Neural cell (in vitro differentiated cells): ENCODE measurements around the gene B3GALT4. TPM values are rescaled to one million over a fixed set of nuclear protein-coding genes. Genes with fewer than 3 reads are reported as not detected.

Experiments used
- H2AFZ ChIP-seq: fragments of 200-600, 300-800 bp; sonication (generic), shearing (Covaris generic); 2 replicates; pipeline ENCODE4 v1.6.0; 2014; ENCODE audit warnings: low read depth, mild to moderate bottlenecking, antibody characterized with exemption, low read length, moderate library complexity
- H3F3A ChIP-seq: fragments of 200-600 bp; shearing (Covaris generic); 2 replicates; pipeline ENCODE4 v1.6.1; 2016; ENCODE audit warnings: mild to moderate bottlenecking, moderate library complexity, mixed read lengths, antibody characterized with exemption, low read length; ENCODE audit not compliant: insufficient read depth, poor library complexity, severe bottlenecking
- H3K27ac ChIP-seq: fragments of 200-600, 300-800 bp; sonication (generic), shearing (Covaris generic); 2 replicates; pipeline ENCODE4 v1.5.1; 2014; ENCODE audit warnings: mild to moderate bottlenecking, low read length, moderate library complexity
- H3K27me3 ChIP-seq: fragments of 300-800, 200-600 bp; sonication (generic), shearing (Covaris generic); 2 replicates; pipeline ENCODE4 v1.6.0; 2014; ENCODE audit warnings: mild to moderate bottlenecking, low read depth, low read length, moderate library complexity; ENCODE audit not compliant: insufficient read depth
- H3K36me3 ChIP-seq: fragments of 300-800, 200-600 bp; sonication (generic), shearing (Covaris generic); 2 replicates; pipeline ENCODE4 v1.5.1; 2014; ENCODE audit warnings: mild to moderate bottlenecking, antibody characterized with exemption, low read length, moderate library complexity; ENCODE audit not compliant: insufficient read depth
- H3K4me2 ChIP-seq: fragments of 300-800, 200-600 bp; sonication (generic), shearing (Covaris generic); 2 replicates; pipeline ENCODE4 v1.6.0; 2014; ENCODE audit warnings: mild to moderate bottlenecking, low read length
- H3K4me3 ChIP-seq: fragments of 300-800, 200-600 bp; sonication (generic), shearing (Covaris generic); 2 replicates; pipeline ENCODE4 v1.5.1; 2014; ENCODE audit warnings: mild to moderate bottlenecking, low read length, moderate library complexity
- H3K79me2 ChIP-seq: fragments of 200-600 bp; shearing (Covaris generic); replicated peaks from 2 replicates; pipeline ENCODE4 v1.6.0; 2014; ENCODE audit warnings: mild to moderate bottlenecking, low read length, moderate library complexity; ENCODE audit not compliant: insufficient read depth
- H3K9ac ChIP-seq: fragments of 300-800, 200-600 bp; sonication (generic), shearing (Covaris generic); 2 replicates; pipeline ENCODE4 v1.6.1; 2016; ENCODE audit warnings: mild to moderate bottlenecking, low read length, mixed read lengths
- H3K9me2 ChIP-seq: fragments of 200-600 bp; shearing (Covaris generic); 2 replicates; pipeline ENCODE4 v1.6.1; 2016; ENCODE audit warnings: mild to moderate bottlenecking, low read length, mixed read lengths; ENCODE audit not compliant: insufficient read depth
- H3K9me3 ChIP-seq: fragments of 200-600, 300-800 bp; sonication (generic), shearing (Covaris generic); 2 replicates; pipeline ENCODE4 v1.6.1; 2016; ENCODE audit warnings: mild to moderate bottlenecking, mixed run types, low read length, moderate library complexity, mixed read lengths
- H4K20me1 ChIP-seq: fragments of 200-600 bp; shearing (Covaris generic); 2 replicates; pipeline ENCODE4 v1.6.1; 2016; ENCODE audit warnings: mild to moderate bottlenecking, mixed run types; ENCODE audit not compliant: insufficient read depth
- CTCF ChIP-seq: fragments of 450-650 bp; IDR thresholded peaks from 2 replicates; pipeline ENCODE4 v1.5.1; 2014; ENCODE audit warnings: antibody characterized with exemption, mild to moderate bottlenecking, moderate library complexity; ENCODE audit not compliant: poor library complexity, severe bottlenecking
- EP300 ChIP-seq: fragments of 450-650 bp; conservative IDR thresholded peaks from 2 replicates; pipeline ENCODE4 v1.6.1; 2014; ENCODE audit warnings: antibody characterized with exemption, mild to moderate bottlenecking, moderate library complexity; ENCODE audit not compliant: poor library complexity, severe bottlenecking
- EZH2 ChIP-seq: fragments of 200-600, 300-800 bp; shearing (Covaris generic), sonication (generic); IDR thresholded peaks from 2 replicates; pipeline ENCODE4 v1.6.1; 2014; ENCODE audit warnings: antibody characterized with exemption, low read length, borderline replicate concordance, mild to moderate bottlenecking; ENCODE audit not compliant: insufficient read depth, poor library complexity, severe bottlenecking
- MXI1 ChIP-seq: fragments of 450-650 bp; conservative IDR thresholded peaks from 2 replicates; pipeline ENCODE4 v1.6.1; 2014; ENCODE audit warnings: antibody characterized with exemption, mild to moderate bottlenecking; ENCODE audit not compliant: poor library complexity, severe bottlenecking
- POLR2AphosphoS5 ChIP-seq: IDR thresholded peaks from 2 replicates; pipeline ENCODE4 v1.6.1; 2012
- RAD21 ChIP-seq: fragments of 450-650 bp; conservative IDR thresholded peaks from 2 replicates; pipeline ENCODE4 v1.6.1; 2014; ENCODE audit warnings: antibody characterized with exemption, mild to moderate bottlenecking, moderate library complexity
- SMC3 ChIP-seq: fragments of 450-650 bp; conservative IDR thresholded peaks from 2 replicates; pipeline ENCODE4 v1.6.1; 2014; ENCODE audit warnings: antibody characterized with exemption, mild to moderate bottlenecking, moderate library complexity; ENCODE audit not compliant: poor library complexity
- TAF1 ChIP-seq: IDR thresholded peaks from 2 replicates; pipeline ENCODE4 v1.6.1; 2012; ENCODE audit warnings: low read depth
- polyA plus RNA-seq: library from polyadenylated mRNA; depleted of rRNA; stranded (reverse); fragments of >200 nt; gene quantifications from 2 replicates; pipeline ENCODE4 v1.2.3, GENCODE V29; 2014
- TF ChIP-seq, protein P1 (sequence below): IDR thresholded peaks from 2 replicates; pipeline ENCODE4 v1.6.1; 2012; ENCODE audit warnings: borderline replicate concordance

Gene B3GALT4
- polyA plus RNA-seq, 1 donor from 2014 or later, result 2.5 TPM

- TF ChIP-seq MXI1 (no peak), EZH2 (no peak), TAF1 (no peak), RAD21 (no peak)
Measured at GRCh38 chr6:33235221-33235634, 41.7 kb upstream of the B3GALT4 start (continued).

DNA sequence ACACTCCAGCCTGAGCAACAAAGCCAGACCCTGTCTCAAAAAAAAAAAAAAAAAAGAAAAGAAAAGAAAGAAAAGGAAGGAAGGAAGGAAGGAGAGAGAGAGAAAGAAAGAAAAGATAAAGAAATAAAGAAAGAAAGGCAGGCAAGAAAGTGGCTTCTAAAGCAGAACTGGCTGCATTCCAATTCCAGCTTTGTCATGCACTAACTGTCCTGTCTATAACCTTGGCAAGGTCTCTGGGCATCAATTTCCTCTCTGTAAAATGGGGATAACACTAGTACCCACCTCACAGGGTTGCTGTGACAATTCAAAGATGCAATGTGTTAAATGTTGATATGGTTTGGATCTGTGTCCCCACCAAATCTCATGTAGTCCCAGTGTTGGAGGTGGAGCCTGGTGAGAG is 40.6 kb upstream of the B3GALT4 start:
- Histone ChIP-seq H3K27me3 (no peaks in the 10 kb centered on the region), H3K9me3 (no peaks in the 10 kb centered on the region), H3K36me3 (no peaks in the 10 kb centered on the region), H3K4me3 (no peak overlapping the region), H3K79me2 (no peaks in the 10 kb centered on the region), H4K20me1 (no peaks in the 10 kb centered on the region), H3K4me2 (no peak overlapping the region), H3K9ac (no peak overlapping the region), H3K27ac (no peak overlapping the region), H3F3A (no peaks in the 10 kb centered on the region), H3K9me2 (no peaks in the 10 kb centered on the region), H2AFZ (no peak overlapping the region)
- no peak for TF ChIP-seq EZH2
- no peak for TF ChIP-seq SMC3
- TF ChIP-seq POLR2AphosphoS5, result no peak
- TF ChIP-seq TAF1, result no peak
- TF ChIP-seq, protein P1, sequence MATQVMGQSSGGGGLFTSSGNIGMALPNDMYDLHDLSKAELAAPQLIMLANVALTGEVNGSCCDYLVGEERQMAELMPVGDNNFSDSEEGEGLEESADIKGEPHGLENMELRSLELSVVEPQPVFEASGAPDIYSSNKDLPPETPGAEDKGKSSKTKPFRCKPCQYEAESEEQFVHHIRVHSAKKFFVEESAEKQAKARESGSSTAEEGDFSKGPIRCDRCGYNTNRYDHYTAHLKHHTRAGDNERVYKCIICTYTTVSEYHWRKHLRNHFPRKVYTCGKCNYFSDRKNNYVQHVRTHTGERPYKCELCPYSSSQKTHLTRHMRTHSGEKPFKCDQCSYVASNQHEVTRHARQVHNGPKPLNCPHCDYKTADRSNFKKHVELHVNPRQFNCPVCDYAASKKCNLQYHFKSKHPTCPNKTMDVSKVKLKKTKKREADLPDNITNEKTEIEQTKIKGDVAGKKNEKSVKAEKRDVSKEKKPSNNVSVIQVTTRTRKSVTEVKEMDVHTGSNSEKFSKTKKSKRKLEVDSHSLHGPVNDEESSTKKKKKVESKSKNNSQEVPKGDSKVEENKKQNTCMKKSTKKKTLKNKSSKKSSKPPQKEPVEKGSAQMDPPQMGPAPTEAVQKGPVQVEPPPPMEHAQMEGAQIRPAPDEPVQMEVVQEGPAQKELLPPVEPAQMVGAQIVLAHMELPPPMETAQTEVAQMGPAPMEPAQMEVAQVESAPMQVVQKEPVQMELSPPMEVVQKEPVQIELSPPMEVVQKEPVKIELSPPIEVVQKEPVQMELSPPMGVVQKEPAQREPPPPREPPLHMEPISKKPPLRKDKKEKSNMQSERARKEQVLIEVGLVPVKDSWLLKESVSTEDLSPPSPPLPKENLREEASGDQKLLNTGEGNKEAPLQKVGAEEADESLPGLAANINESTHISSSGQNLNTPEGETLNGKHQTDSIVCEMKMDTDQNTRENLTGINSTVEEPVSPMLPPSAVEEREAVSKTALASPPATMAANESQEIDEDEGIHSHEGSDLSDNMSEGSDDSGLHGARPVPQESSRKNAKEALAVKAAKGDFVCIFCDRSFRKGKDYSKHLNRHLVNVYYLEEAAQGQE, result no peak
- no peak for TF ChIP-seq EP300
- no peak for TF ChIP-seq MXI1
- no peak for TF ChIP-seq RAD21
- TF ChIP-seq CTCF, result no peak

DNA sequence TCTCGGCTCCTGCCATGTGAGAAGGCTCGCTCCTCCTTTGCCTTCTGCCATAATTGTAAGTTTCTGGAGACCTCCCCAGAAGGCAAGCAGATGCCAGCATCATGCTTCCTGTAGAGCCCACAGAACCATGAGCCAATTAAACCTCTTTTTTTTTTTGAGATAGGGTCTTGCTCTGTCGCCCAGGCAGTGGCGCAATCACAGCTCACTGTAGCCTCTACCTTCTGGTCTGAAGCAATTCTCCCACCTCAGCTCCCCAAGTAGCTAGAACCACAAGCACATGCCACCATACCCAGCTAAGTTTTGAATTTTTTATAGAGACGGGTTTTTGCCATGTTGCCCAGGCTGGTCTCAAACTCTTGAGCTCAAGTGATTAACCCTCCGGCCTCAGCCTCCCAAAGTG is 40.1 kb upstream of the B3GALT4 start:
- Histone ChIP-seq H3K79me2 (no peaks in the 10 kb centered on the region), H4K20me1 (no peaks in the 10 kb centered on the region), H3K9me2 (no peaks in the 10 kb centered on the region), H3K9me3 (no peaks in the 10 kb centered on the region), H3K4me2 (no peak overlapping the region), H3K4me3 (no peak overlapping the region), H3K36me3 (no peaks in the 10 kb centered on the region), H3K9ac (no peak overlapping the region), H2AFZ (no peak overlapping the region), H3K27ac (no peak overlapping the region), H3K27me3 (no peaks in the 10 kb centered on the region), H3F3A (no peaks in the 10 kb centered on the region)
- TF ChIP-seq EZH2 (no peak), RAD21 (no peak), TAF1 (no peak), MXI1 (no peak), EP300 (no peak), POLR2AphosphoS5 (no peak), CTCF (no peak), SMC3 (no peak)
- TF ChIP-seq, protein P1, result no peak
